ENCODE results near the gene GBGT1.
A peak's percentile ranks its signal among the peaks of the same experiment; 100 is the strongest.

GBGT1 gene

GRCh38 chr9:133143639-133144141 is 20.0 kb downstream of the GBGT1 start:
- DNase-seq (ENCODE audit: low read depth), result no peak

- DNase-seq (ENCODE audit: low read depth), result no peak
Measured at GRCh38 chr9:133142684-133143622, 20.8 kb downstream of the GBGT1 start.

GRCh38 chr9:133141833-133142595 is 21.7 kb downstream of the GBGT1 start:
- DNase-seq (ENCODE audit: low read depth), result no peak

- no peak for DNase-seq (ENCODE audit: low read depth)
Measured at GRCh38 chr9:133140606-133141005, 23.1 kb downstream of the GBGT1 start.

GRCh38 chr9:133140174-133140505 is 23.6 kb downstream of the GBGT1 start:
- no peak for DNase-seq (ENCODE audit: low read depth)

GRCh38 chr9:133139246-133140173 is 24.2 kb downstream of the GBGT1 start:
- DNase-seq (ENCODE audit: low read depth), result no peak

GRCh38 chr9:133137451-133138231 is 26.1 kb downstream of the GBGT1 start:
- no peak for DNase-seq (ENCODE audit: low read depth)

- DNase-seq (ENCODE audit: low read depth), result peak; percentile 49
Measured at GRCh38 chr9:133135146-133135745, 28.5 kb downstream of the GBGT1 start.

GRCh38 chr9:133134388-133135145 is 29.1 kb downstream of the GBGT1 start:
- DNase-seq (ENCODE audit: low read depth), result no peak

- peak; percentile 77 for DNase-seq (ENCODE audit: low read depth)
Measured at GRCh38 chr9:133133681-133134387, 29.9 kb downstream of the GBGT1 start.

GRCh38 chr9:133132174-133132573 is 31.5 kb downstream of the GBGT1 start:
- no peak for DNase-seq (ENCODE audit: low read depth)

GRCh38 chr9:133131506-133131905 is 32.2 kb downstream of the GBGT1 start:
- no peak for DNase-seq (ENCODE audit: low read depth)

- DNase-seq (ENCODE audit: low read depth), result no peak
Measured at GRCh38 chr9:133130685-133131244, 32.9 kb downstream of the GBGT1 start.

- no peak for DNase-seq (ENCODE audit: low read depth)
Measured at GRCh38 chr9:133129001-133129795, 34.5 kb downstream of the GBGT1 start.

- DNase-seq (ENCODE audit: low read depth), result no peak
Measured at GRCh38 chr9:133128152-133128551, 35.6 kb downstream of the GBGT1 start.

- no peak for DNase-seq (ENCODE audit: low read depth)
Measured at GRCh38 chr9:133127340-133127981, 36.3 kb downstream of the GBGT1 start.

- DNase-seq (ENCODE audit: low read depth), result no peak
Measured at GRCh38 chr9:133126697-133127339, 36.9 kb downstream of the GBGT1 start.

Data from fibroblast of the conjunctiva (primary cell).